HG03565 (cell line): Measurements from ENCODE around the gene PIGO.

Experiments used
- ATAC-seq: cut with Tn5 transposase; IDR thresholded peaks from one replicate; pipeline ENCODE4 v1.9.1; 2021; ENCODE audit warnings: mild to moderate bottlenecking, moderate library complexity; ENCODE audit not compliant: unreplicated experiment

PIGO gene

GRCh38 chr9:35107297-35108290 lies 11.2 kb upstream of the PIGO start:
- no peak for ATAC-seq

- ATAC-seq = no peak
Measured at GRCh38 chr9:35106343-35106730, 9.9 kb upstream of the PIGO start.

GRCh38 chr9:35105571-35106342 lies 9.4 kb upstream of the PIGO start:
- no peak for ATAC-seq

GRCh38 chr9:35105126-35105525 lies 8.7 kb upstream of the PIGO start:
- no peak for ATAC-seq

GRCh38 chr9:35104586-35104985 lies 8.2 kb upstream of the PIGO start:
- ATAC-seq = no peak

GRCh38 chr9:35103660-35104191 lies 7.3 kb upstream of the PIGO start:
- no peak for ATAC-seq

GRCh38 chr9:35102769-35103659 lies 6.6 kb upstream of the PIGO start, which contains the start of gene STOML2:
Gene STOML2, minus strand, starts transcription at chr9:35103131. Its CDS starts 37 bp downstream, at chr9:35103094.
- peak; percentile 87 for ATAC-seq

GRCh38 chr9:35102465-35102768 lies 6.0 kb upstream of the PIGO start:
- no peak for ATAC-seq

GRCh38 chr9:35097573-35097972 lies 1.2 kb upstream of the PIGO start:
- no peak for ATAC-seq

GRCh38 chr9:35091536-35091935 lies 4.9 kb downstream of the PIGO start:
- no peak for ATAC-seq

GRCh38 chr9:35089434-35089833 lies 7.0 kb downstream of the PIGO start:
- no peak for ATAC-seq

GRCh38 chr9:35085078-35085477 lies 11.3 kb downstream of the PIGO start:
- ATAC-seq = no peak

- peak; percentile 87 for ATAC-seq
Measured at GRCh38 chr9:35079426-35080341, 16.7 kb downstream of the PIGO start, which contains the start of gene FANCG. Gene FANCG, minus strand, starts transcription at chr9:35079942. Its CDS starts 418 bp downstream, at chr9:35079524.

- no peak for ATAC-seq
Measured at GRCh38 chr9:35079041-35079425, 17.4 kb downstream of the PIGO start.

GRCh38 chr9:35078066-35078465 lies 18.3 kb downstream of the PIGO start:
- ATAC-seq = no peak

GRCh38 chr9:35076848-35077247 lies 19.5 kb downstream of the PIGO start:
- no peak for ATAC-seq

GRCh38 chr9:35075358-35075757 lies 21.0 kb downstream of the PIGO start:
- ATAC-seq = no peak

- ATAC-seq = no peak
Measured at GRCh38 chr9:35074791-35075190, 21.6 kb downstream of the PIGO start.

- no peak for ATAC-seq
Measured at GRCh38 chr9:35074141-35074540, 22.2 kb downstream of the PIGO start.

GRCh38 chr9:35073279-35073612 lies 23.1 kb downstream of the PIGO start:
- ATAC-seq = no peak
